Loucy (cell line): ENCODE measurements around the gene PTPRH.

Source experiments
- H2AFZ ChIP-seq: fragments of 200-600 bp; sonication (generic); 2 replicates; pipeline ENCODE4 v1.6.0; 2016; ENCODE audit warnings: antibody characterized with exemption, mild to moderate bottlenecking, low read length, moderate library complexity
- H3F3A ChIP-seq: fragments of 200-600 bp; 2 replicates; pipeline ENCODE4 v1.6.0; 2016; ENCODE audit warnings: antibody characterized with exemption, low read depth, mild to moderate bottlenecking
- H3K27me3 ChIP-seq: fragments of 200-600 bp; sonication (generic); 2 replicates; pipeline ENCODE4 v1.6.1; 2014; ENCODE audit warnings: low read length, mild to moderate bottlenecking; ENCODE audit not compliant: insufficient read depth, poor library complexity, severe bottlenecking
- H3K36me3 ChIP-seq: fragments of 200-600 bp; sonication (generic); 2 replicates; pipeline ENCODE4 v1.6.1; 2016; ENCODE audit warnings: low read length; ENCODE audit not compliant: insufficient read depth
- H3K4me1 ChIP-seq: fragments of 200-600 bp; sonication (generic); 2 replicates; pipeline ENCODE4 v1.5.1; 2014; ENCODE audit warnings: low read length, mild to moderate bottlenecking; ENCODE audit not compliant: insufficient read depth, poor library complexity, severe bottlenecking
- H3K4me2 ChIP-seq: fragments of 200-600 bp; sonication (generic); 2 replicates; pipeline ENCODE4 v1.6.0; 2014; ENCODE audit warnings: antibody characterized with exemption, low read length, low read depth, mild to moderate bottlenecking; ENCODE audit not compliant: poor library complexity, severe bottlenecking
- H3K4me3 ChIP-seq: fragments of 200-600 bp; sonication (generic); 2 replicates; pipeline ENCODE4 v1.5.1; 2014; ENCODE audit warnings: low read length, mild to moderate bottlenecking, mixed read lengths; ENCODE audit not compliant: poor library complexity, severe bottlenecking
- H3K79me2 ChIP-seq: fragments of 200-600 bp; sonication (generic); 2 replicates; pipeline ENCODE4 v1.6.1; 2014; ENCODE audit warnings: low read length; ENCODE audit not compliant: insufficient read depth
- H3K9ac ChIP-seq: fragments of 200-600 bp; sonication (generic); 2 replicates; pipeline ENCODE4 v1.6.0; 2014; ENCODE audit warnings: mild to moderate bottlenecking, low read depth, low read length, moderate library complexity; ENCODE audit not compliant: poor library complexity, severe bottlenecking
- H3K9me2 ChIP-seq: fragments of 200-600 bp; sonication (generic); replicated peaks from 2 replicates; pipeline ENCODE4 v1.6.1; 2016; ENCODE audit warnings: low read depth, low read length, mixed read lengths
- H3K9me3 ChIP-seq: fragments of 200-600 bp; sonication (generic); 2 replicates; pipeline ENCODE4 v1.6.1; 2014; ENCODE audit warnings: mild to moderate bottlenecking, antibody characterized with exemption, low read length, low read depth; ENCODE audit not compliant: insufficient read depth
- H4K20me1 ChIP-seq: fragments of 200-600 bp; sonication (generic); 2 replicates; pipeline ENCODE4 v1.6.0; 2014; ENCODE audit warnings: antibody characterized with exemption, low read length, mild to moderate bottlenecking; ENCODE audit not compliant: insufficient read depth, poor library complexity, severe bottlenecking
- EZH2phosphoT487 ChIP-seq: fragments of 200-600 bp; IDR thresholded peaks from 2 replicates; pipeline ENCODE4 v1.6.1; 2018; ENCODE audit warnings: antibody characterized with exemption, mild to moderate bottlenecking, moderate library complexity, borderline replicate concordance
- TF ChIP-seq, protein P1 (sequence below): fragments of 200-600 bp; sonication (generic); conservative IDR thresholded peaks from 2 replicates; pipeline ENCODE4 v1.5.1; 2014; ENCODE audit warnings: mild to moderate bottlenecking, antibody characterized with exemption, low read length

PTPRH gene

DNA sequence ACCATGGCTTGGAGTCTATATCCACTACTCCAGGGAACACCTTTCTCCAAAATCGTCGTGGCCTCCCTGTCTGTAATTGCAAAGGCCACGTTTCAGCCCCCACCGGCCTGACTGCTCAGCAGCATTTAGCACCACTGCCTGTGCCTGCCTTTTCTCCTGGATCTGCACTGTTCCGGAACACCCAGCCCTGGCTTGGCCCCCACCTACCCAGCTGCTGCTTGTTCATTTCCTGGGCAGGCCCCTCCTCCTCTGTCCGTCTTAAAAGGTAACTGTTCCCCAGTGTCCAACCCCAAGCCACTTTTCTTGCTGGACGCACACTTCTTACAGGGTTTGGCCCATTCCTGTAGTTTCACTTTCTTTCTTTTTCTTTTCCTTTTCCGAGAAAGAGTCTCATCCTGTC is 20.7 kb downstream of the PTPRH start:
- TF ChIP-seq EZH2phosphoT487, result no peak
- TF ChIP-seq, protein P1, sequence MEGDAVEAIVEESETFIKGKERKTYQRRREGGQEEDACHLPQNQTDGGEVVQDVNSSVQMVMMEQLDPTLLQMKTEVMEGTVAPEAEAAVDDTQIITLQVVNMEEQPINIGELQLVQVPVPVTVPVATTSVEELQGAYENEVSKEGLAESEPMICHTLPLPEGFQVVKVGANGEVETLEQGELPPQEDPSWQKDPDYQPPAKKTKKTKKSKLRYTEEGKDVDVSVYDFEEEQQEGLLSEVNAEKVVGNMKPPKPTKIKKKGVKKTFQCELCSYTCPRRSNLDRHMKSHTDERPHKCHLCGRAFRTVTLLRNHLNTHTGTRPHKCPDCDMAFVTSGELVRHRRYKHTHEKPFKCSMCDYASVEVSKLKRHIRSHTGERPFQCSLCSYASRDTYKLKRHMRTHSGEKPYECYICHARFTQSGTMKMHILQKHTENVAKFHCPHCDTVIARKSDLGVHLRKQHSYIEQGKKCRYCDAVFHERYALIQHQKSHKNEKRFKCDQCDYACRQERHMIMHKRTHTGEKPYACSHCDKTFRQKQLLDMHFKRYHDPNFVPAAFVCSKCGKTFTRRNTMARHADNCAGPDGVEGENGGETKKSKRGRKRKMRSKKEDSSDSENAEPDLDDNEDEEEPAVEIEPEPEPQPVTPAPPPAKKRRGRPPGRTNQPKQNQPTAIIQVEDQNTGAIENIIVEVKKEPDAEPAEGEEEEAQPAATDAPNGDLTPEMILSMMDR, result no peak
- Histone ChIP-seq H3K4me1 (no peaks in the 10 kb centered on the region), H3K9me2 (no peaks in the 10 kb centered on the region), H3K36me3 (no peaks in the 10 kb centered on the region), H3K79me2 (no peaks in the 10 kb centered on the region), H3K4me3 (no peak overlapping the region), H3K9me3 (no peaks in the 10 kb centered on the region), H3K9ac (no peak overlapping the region), H2AFZ (no peak overlapping the region), H3K4me2 (no peak overlapping the region), H4K20me1 (no peaks in the 10 kb centered on the region), H3F3A (no peaks in the 10 kb centered on the region), H3K27me3 (no peaks in the 10 kb centered on the region)

DNA sequence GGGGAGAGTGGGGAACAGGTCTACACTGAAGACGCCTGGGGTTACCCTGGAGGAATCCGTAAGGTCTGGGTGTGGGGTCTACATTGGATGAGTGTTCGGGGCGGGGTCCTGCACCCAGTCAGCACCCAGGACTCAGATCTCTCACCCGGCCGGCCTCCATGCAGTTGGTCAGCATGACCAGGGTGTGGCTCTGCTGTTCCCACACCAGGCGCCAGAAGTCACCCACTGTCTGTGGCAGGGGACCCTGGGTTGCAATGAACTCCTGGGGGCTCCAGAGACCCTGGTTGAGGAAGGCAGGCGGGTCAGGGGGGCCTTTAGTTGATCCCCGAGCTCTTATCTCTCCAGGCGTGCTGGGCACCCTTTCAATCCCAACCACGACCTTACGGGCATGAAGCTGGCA is 23.2 kb downstream of the PTPRH start:
- H3K36me3 ChIP-seq, result no peaks in the 10 kb centered on the region
- no peaks in the 10 kb centered on the region for H3K9me3 ChIP-seq
- no peaks in the 10 kb centered on the region for H3K27me3 ChIP-seq
- no peaks in the 10 kb centered on the region for H3K9me2 ChIP-seq
- H3K9ac ChIP-seq, result no peak overlapping the region
- TF ChIP-seq, protein P1, result no peak
- no peak for TF ChIP-seq EZH2phosphoT487
- H4K20me1 ChIP-seq, result no peaks in the 10 kb centered on the region
- no peak overlapping the region for H3K4me2 ChIP-seq
- H3K4me3 ChIP-seq, result no peak overlapping the region
- H3K4me1 ChIP-seq, result no peaks in the 10 kb centered on the region
- no peaks in the 10 kb centered on the region for H3F3A ChIP-seq
- H2AFZ ChIP-seq, result no peak overlapping the region
- H3K79me2 ChIP-seq, result no peaks in the 10 kb centered on the region

GRCh38 chr19:55181740-55182139 is 27.6 kb downstream of the PTPRH start:
- H3K9ac ChIP-seq, result no peak overlapping the region
- H3K27me3 ChIP-seq, result no peaks in the 10 kb centered on the region
- H3K4me1 ChIP-seq, result peaks cover 7% of the 10 kb centered on the region
- H3K4me2 ChIP-seq, result no peak overlapping the region
- H3K4me3 ChIP-seq, result no peak overlapping the region
- H3K79me2 ChIP-seq, result no peaks in the 10 kb centered on the region
- no peaks in the 10 kb centered on the region for H3F3A ChIP-seq
- TF ChIP-seq, protein P1, result no peak
- no peak for TF ChIP-seq EZH2phosphoT487
- no peaks in the 10 kb centered on the region for H3K9me3 ChIP-seq
- no peaks in the 10 kb centered on the region for H3K9me2 ChIP-seq
- H3K36me3 ChIP-seq, result no peaks in the 10 kb centered on the region
- no peaks in the 10 kb centered on the region for H4K20me1 ChIP-seq
- no peak overlapping the region for H2AFZ ChIP-seq
